ENCODE results near the gene BRINP1.

The BRINP1 gene

DNA sequence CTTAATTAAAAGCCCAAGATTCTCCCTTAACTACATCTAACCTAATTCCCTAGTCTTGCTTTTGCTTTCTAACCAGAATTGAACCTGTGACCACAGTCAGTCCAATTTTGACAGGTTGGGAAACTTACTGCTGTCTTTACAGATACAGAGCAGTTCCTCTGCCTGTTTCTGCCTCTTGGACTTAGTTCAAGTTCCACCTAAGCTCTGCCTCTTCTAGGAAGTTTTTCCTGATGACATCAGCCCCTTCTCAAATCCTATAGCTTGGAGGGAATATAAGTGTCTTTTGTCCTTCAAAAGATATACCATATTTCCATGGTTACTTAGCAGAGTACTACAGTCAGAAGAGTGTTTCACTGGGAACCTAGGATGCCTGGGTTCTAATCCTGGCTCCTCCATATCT is 31.7 kb downstream of the BRINP1 start:
- no peak for DNase-seq

- DNase-seq = no peak
Observed at GRCh38 chr9:119334745-119335144, 34.5 kb downstream of the BRINP1 start.

GRCh38 chr9:119333507-119334229 is 35.6 kb downstream of the BRINP1 start:
- no peak for DNase-seq

- no peak for DNase-seq
Observed at GRCh38 chr9:119332522-119332921, 36.7 kb downstream of the BRINP1 start.

DNA sequence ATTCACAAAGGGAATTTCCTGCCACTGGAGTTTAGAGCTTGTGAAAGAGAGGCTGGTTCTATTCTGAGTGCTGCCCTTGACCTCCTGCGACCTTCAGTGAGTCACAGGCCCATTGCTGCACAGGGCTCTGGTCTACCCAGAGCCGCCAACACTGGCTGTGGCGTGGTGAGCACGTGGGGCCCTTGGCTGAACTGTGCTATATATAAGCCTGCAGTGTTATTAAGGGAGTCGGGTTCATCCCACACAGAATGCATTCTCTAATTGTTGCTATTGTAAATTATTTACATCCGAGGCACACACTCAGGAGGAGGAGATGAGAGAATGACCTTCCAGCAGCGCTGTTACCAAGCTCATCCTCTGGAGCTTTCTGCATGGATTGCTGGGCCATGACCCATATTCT is 47.1 kb downstream of the BRINP1 start:
- no peak for DNase-seq

DNA sequence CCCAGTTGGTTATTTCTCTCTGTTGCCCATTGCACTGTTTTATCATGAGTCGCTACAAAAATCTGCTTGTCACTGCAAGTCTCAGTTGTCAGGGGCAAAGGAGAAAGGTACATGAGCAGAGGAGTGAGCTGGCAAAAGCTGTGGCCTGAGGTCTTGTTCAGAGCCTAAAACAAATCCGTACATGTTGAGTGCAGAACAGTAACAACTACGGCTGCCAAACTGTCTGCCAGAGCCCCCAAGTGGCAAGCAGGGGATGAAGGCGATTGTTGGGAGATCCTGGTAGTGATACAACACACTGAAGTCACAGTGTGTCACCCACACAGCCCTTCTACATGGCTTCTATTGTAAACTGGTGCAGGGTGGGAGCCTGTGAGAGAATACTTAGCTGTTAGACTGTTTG is 50.9 kb downstream of the BRINP1 start:
- no peak for DNase-seq

GRCh38 chr9:119313846-119314245 is 55.4 kb downstream of the BRINP1 start:
- DNase-seq = no peak

GRCh38 chr9:119310741-119311140 is 58.5 kb downstream of the BRINP1 start:
- DNase-seq = no peak

DNA sequence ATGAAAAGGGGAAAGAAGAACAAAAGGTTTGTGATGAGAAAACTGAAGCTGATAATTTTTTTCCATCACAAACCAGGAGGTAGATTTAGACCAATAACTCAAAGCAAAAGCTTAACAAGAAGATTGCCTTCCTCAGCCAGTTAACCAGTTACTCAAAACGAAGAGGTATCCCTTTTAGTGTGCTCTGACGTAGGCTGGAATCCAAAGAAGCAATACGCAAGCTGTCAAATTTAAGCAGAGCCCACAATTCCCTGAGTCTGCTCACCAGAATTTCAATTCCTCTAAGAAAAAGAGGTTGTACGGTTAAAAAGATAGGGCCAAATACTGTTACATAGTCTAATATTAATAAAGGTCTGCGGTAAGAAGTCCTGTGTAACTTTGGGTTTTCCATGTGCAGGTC is 61.8 kb downstream of the BRINP1 start:
- no peak for DNase-seq

DNA sequence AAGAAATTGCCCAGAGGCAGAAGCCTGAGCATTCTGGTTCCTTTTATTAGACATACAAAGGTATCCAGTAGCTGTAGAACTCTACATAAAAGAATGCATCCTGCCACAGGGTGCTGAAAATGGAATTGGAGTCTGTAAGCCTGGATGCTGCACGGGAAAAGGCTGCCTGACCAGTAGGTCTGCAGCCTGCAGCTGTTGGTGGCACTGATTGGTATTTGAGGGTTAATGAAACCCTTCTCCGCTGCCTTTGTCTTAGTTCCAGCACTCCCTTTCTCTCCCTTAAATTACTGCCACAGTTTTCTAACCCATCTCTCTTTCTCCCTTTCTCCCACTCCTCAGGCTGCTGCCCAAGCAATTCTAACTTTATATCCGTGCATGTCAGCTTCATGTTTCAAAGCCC is 64.7 kb downstream of the BRINP1 start:
- DNase-seq = no peak

GRCh38 chr9:119302988-119303698 is 66.1 kb downstream of the BRINP1 start:
- DNase-seq = no peak

- DNase-seq = no peak
Observed at GRCh38 chr9:119298076-119298853, 71.0 kb downstream of the BRINP1 start.

GRCh38 chr9:119291554-119291953 is 77.7 kb downstream of the BRINP1 start:
- no peak for DNase-seq

DNA sequence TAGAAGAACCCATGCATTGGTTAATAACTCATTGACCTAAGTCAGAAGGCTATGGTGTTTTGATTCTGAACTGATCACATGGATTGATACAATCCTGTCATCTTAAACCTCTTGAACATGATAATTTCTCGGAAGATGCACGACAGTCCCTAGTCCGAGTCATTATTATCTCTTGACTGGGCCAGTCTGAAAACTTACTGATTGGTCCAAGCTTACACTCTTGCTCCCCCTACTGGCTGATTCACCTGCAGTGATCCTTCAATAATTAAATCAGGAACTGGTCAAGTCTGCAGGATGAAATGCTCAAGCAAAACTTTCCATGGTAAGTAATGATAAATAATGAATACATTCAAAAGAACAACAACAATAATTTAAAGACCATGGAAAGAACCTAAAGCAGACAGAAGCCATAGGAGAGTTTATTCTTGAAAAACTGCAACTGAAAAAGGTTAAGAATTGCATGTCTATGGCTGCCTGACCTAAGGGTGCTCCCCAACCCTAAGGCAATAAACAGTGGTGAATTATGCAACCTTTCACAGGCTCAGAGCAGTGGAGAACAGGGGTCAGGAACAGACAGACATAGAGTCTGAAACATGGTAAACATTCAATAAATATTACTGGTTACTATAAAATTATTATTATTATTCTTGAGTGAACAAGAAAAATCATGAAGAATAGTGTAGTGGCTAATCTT is 79.3 kb downstream of the BRINP1 start:
- no peak for DNase-seq

DNA sequence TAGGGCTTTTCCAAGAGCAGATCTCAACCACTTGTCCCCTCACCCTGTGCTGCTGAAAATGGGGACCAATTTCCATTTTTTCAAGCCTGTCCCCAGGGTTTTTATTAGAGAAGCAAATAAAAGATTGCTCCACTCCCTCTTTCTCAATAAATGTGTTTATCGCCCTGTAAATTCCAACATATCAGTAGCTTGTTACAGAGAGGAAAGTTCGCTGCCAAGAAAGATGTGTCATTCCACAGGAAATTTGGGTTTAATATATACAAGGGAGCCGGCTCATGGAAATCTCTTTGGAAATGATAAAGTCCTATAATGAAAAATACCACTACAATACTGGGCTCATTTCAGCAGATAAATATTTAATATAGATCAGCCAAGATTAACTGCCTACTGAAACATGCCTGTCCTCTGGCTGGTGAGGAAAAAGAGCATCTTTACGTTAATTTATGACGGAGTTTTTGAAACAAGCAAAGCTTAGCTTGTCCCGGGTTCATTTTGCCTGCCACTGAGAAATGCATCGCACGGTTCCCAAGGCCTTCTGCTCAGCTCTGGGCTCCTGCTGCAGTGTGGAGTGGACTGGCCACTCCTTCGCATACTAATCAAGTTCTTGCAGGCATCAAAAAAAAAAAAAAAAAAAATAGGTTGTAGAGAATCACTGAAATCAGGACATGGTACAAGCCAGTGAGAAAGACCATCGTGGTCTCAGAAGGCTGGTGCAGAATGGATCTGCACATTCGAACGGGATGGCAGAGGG is 84.5 kb downstream of the BRINP1 start:
- DNase-seq = no peak

GRCh38 chr9:119284118-119284517 is 85.1 kb downstream of the BRINP1 start:
- DNase-seq = no peak

- no peak for DNase-seq
Observed at GRCh38 chr9:119283078-119283794, 86.0 kb downstream of the BRINP1 start.

DNA sequence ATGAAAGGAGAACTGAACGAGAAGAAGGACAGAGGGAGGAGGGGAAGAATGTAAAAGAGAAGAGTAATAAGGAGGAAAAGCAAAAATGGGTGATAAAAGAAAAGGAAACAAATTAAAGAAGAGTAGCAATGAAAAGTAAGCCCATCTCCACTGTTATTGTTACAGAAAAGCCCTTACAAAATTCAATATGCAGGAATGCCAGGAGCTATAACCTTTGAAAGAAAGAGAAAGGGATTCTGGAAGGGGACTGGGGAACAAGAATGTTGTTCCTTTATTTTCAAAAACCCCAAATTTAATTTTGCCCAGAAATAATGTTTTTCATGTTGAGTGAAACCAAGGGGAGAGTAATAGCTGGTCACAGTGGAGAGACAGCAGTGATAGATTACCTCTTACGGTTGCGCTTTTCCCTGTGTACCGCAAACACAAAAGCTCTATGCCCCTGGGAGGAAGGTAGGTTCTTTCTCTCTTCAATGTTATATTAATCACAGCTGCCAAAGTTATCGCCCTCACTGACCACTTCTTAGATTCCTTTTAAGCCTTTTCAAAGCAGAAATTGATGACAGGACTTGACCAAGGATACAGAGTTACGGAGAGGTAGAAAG is 86.7 kb downstream of the BRINP1 start:
- no peak for DNase-seq

DNA sequence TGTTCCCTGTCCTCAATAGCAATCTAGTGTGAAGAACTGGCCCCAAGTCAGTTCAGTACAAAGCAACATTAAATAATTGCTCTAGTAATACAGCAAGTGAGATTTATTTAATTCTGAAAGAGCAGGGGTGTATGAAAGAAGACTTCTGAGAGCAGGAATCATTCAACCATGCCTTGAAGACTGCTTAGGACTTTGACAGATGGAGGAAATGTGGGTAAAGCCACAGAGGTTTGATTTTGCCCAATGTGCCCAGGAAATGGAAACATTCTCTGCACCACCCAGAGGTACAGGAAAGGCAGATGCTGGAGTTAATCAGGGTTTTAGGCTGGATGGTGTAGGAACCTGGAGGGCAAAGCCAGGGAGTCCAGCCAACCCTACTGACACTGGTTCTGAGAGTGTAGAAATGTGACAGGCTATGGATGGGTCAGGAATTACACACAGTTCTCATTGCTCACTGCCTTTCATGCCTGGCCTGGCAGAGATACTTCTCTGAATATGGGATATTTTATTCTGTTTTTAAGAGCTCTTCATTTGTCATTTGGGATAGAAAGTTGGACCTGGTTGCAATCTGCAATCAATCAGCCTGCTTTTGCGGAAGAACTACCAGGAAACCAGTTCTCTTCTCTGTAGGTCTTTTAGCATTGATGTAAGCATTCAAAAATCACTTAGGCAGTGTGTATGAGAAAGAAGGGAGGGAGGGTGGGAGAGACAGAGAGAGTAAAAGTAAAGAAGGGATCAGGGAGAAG is 88.3 kb downstream of the BRINP1 start:
- DNase-seq = no peak

- DNase-seq = no peak
Observed at GRCh38 chr9:119278171-119278570, 91.1 kb downstream of the BRINP1 start.
